ENCODE measurements around the gene SMIM32. TPM values are rescaled to one million over a fixed set of nuclear protein-coding genes. Genes with fewer than 3 reads are reported as not detected.

The SMIM32 gene
- total RNA-seq, 4 donors from 2014 or later, result not detected

GRCh38 chr5:136159457-136159856 is 33.5 kb downstream of the SMIM32 start:
- no peak for TF ChIP-seq CTCF (IDR thresholded peaks at IDR 0.05; ENCODE audit: low read depth)

GRCh38 chr5:136157514-136157913 is 35.4 kb downstream of the SMIM32 start:
- no peak for TF ChIP-seq CTCF (IDR thresholded peaks at IDR 0.05; ENCODE audit: low read depth)

GRCh38 chr5:136155761-136156160 is 37.2 kb downstream of the SMIM32 start:
- no peak for TF ChIP-seq CTCF (IDR thresholded peaks at IDR 0.05; ENCODE audit: low read depth)

GRCh38 chr5:136155078-136155477 is 37.9 kb downstream of the SMIM32 start:
- no peak for TF ChIP-seq CTCF (IDR thresholded peaks at IDR 0.05; ENCODE audit: low read depth)

GRCh38 chr5:136153581-136154236 is 39.3 kb downstream of the SMIM32 start:
- no peak for TF ChIP-seq CTCF (IDR thresholded peaks at IDR 0.05; ENCODE audit: low read depth)

GRCh38 chr5:136149891-136150290 is 43.1 kb downstream of the SMIM32 start:
- TF ChIP-seq CTCF (IDR thresholded peaks at IDR 0.05; ENCODE audit: low read depth), result no peak

- TF ChIP-seq CTCF (IDR thresholded peaks at IDR 0.05; ENCODE audit: low read depth), result no peak
Measured at GRCh38 chr5:136147632-136148031, 45.3 kb downstream of the SMIM32 start.
